GM12892 (cell line): Measurements from ENCODE around the gene PREX1.

Source experiments
- POLR2A ChIP-seq: IDR thresholded peaks from 2 replicates; pipeline ENCODE4 v1.6.1; 2011; ENCODE audit warnings: low read depth, low read length, control low read depth
- POLR2AphosphoS5 ChIP-seq: IDR thresholded peaks from 2 replicates; pipeline ENCODE4 v1.6.1; 2011; ENCODE audit warnings: low read depth, low read length, control low read depth
- TAF1 ChIP-seq: IDR thresholded peaks from 2 replicates; pipeline ENCODE4 v1.6.1; 2011; ENCODE audit warnings: low read depth, mild to moderate bottlenecking, control low read depth, low read length, borderline replicate concordance

DNA sequence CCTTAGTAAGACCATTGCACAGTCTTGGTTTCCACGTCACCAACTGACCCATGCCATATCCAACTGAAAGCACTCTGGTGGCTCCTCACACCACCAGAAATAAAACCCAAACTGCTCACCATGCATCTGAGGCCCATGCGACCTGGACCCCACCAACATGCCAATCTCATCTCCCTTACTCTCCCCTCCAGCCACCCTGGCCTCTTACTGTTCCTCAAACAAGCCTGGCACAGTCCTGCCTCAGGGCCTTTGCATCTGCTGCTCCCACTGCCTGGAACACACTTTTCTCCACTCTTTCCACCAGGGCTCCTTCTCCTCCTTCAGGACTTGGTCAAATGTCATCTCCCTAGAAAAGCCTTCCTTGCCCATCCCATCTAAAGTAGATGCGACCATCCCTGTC lies 8.7 kb downstream of the PREX1 start:
- TF ChIP-seq POLR2A (no peak), POLR2AphosphoS5 (no peak), TAF1 (no peak)
